IMR-90 (cell line): ENCODE results near the gene MSMP. TPM values are rescaled to one million over a fixed set of nuclear protein-coding genes. Genes with fewer than 3 reads are reported as not detected.

Experiments used
- ATAC-seq: fragments of 200-7000 bp; cut with Tn5 transposase; 2 replicates; pipeline ENCODE4 v1.9.1; 2020; ENCODE audit warnings: low read depth, mild to moderate bottlenecking, moderate library complexity
- BruUV-seq: library from RNA; stranded (reverse); fragments of 400-500 nt; replicated peaks from 2 replicates; lab custom pipeline; 2021; lab: Mats Ljungman, UMichigan
- CTCF ChIA-PET: fragments of 300-600 bp; formaldehyde crosslinking; extraction: SDS; loops from one replicate; lab custom pipeline; 2021; ENCODE audit warnings: antibody characterized with exemption; lab: Yijun Ruan, JAX
- POLR2A ChIA-PET: fragments of 300-600 bp; sonication (Branson Sonifier 250); formaldehyde crosslinking; loops from one replicate; lab custom pipeline; 2022; ENCODE audit warnings: antibody characterized with exemption; ENCODE audit not compliant: unreplicated experiment; lab: Charles Lee
- DNase-seq: peaks from one replicate; pipeline ENCODE4 v3.0.0; 2013
- H2AFZ ChIP-seq: replicated peaks from 2 replicates; pipeline ENCODE3; 2013; ENCODE audit warnings: low read length, mild to moderate bottlenecking; ENCODE audit not compliant: poor library complexity
- H2AK5ac ChIP-seq: 2 replicates; pipeline ENCODE4 v1.6.1; 2013; ENCODE audit warnings: low read depth, low read length, inconsistent platforms
- H2AK9ac ChIP-seq: replicated peaks from 2 replicates; pipeline ENCODE3; 2013; ENCODE audit warnings: mild to moderate bottlenecking, low read depth, low read length, moderate library complexity; ENCODE audit not compliant: poor library complexity
- H2BK120ac ChIP-seq: 2 replicates; pipeline ENCODE4 v1.6.1; 2013; ENCODE audit warnings: low read depth, low read length, inconsistent platforms
- H2BK15ac ChIP-seq: 3 replicates; pipeline ENCODE4 v1.6.1; 2013; ENCODE audit warnings: low read depth, low read length, inconsistent platforms
- H2BK20ac ChIP-seq: 2 replicates; pipeline ENCODE4 v1.6.1; 2013; ENCODE audit warnings: low read depth, mild to moderate bottlenecking, inconsistent platforms, low read length, moderate library complexity
- H2BK5ac ChIP-seq: 2 replicates; pipeline ENCODE4 v1.6.1; 2013; ENCODE audit warnings: mild to moderate bottlenecking, low read depth, low read length, inconsistent platforms; ENCODE audit not compliant: poor library complexity, severe bottlenecking
- H3K14ac ChIP-seq: replicated peaks from 2 replicates; pipeline ENCODE4 v1.6.1; 2013; ENCODE audit warnings: low read depth, low read length, inconsistent platforms
- H3K18ac ChIP-seq: 2 replicates; pipeline ENCODE4 v1.6.1; 2013; ENCODE audit warnings: low read depth, low read length, control low read depth
- H3K23ac ChIP-seq: 2 replicates; pipeline ENCODE4 v1.6.1; 2013; ENCODE audit warnings: low read depth, low read length, inconsistent platforms
- H3K27ac ChIP-seq: 2 replicates; pipeline ENCODE4 v1.5.1; 2013; ENCODE audit warnings: mild to moderate bottlenecking, control low read depth, low read length; ENCODE audit not compliant: insufficient read depth
- H3K27me3 ChIP-seq: 2 replicates; pipeline ENCODE4 v1.6.1; 2013; ENCODE audit warnings: low read length; ENCODE audit not compliant: control insufficient read depth, insufficient read depth
- H3K36me3 ChIP-seq: 2 replicates; pipeline ENCODE4 v1.6.1; 2013; ENCODE audit warnings: low read length, mixed read lengths; ENCODE audit not compliant: control insufficient read depth, insufficient read depth
- H3K4ac ChIP-seq: 2 replicates; pipeline ENCODE4 v1.6.1; 2013; ENCODE audit warnings: low read depth, low read length, inconsistent platforms
- H3K4me1 ChIP-seq: 2 replicates; pipeline ENCODE4 v1.6.1; 2013; ENCODE audit warnings: low read length, mixed read lengths; ENCODE audit not compliant: control insufficient read depth, insufficient read depth
- H3K4me2 ChIP-seq: 2 replicates; pipeline ENCODE4 v1.6.1; 2013; ENCODE audit warnings: low read depth, mild to moderate bottlenecking, control low read depth, low read length, moderate library complexity
- H3K4me3 ChIP-seq: 2 replicates; pipeline ENCODE4 v1.5.1; 2013; ENCODE audit warnings: low read depth, mild to moderate bottlenecking, control low read depth, low read length, moderate library complexity; ENCODE audit not compliant: insufficient read depth
- H3K56ac ChIP-seq: 2 replicates; pipeline ENCODE4 v1.6.1; 2013; ENCODE audit warnings: low read length, inconsistent platforms; ENCODE audit not compliant: insufficient read depth; ENCODE audit errors: extremely low read depth
- H3K79me1 ChIP-seq, 2 experiments: 2 replicates each; pipeline ENCODE4 v1.6.1; 2013; ENCODE audit warnings: low read length in 2 of 2, inconsistent platforms in 1 of 2, low read depth in 1 of 2
- H3K9ac ChIP-seq: 2 replicates; pipeline ENCODE4 v1.6.1; 2013; ENCODE audit warnings: low read depth, low read length, control low read depth
- H3K9me1 ChIP-seq: 2 replicates; pipeline ENCODE4 v1.6.1; 2013; ENCODE audit warnings: low read length, inconsistent platforms; ENCODE audit not compliant: insufficient read depth
- H3K9me3 ChIP-seq: 2 replicates; pipeline ENCODE4 v1.6.1; 2013; ENCODE audit warnings: low read length; ENCODE audit not compliant: control insufficient read depth, insufficient read depth
- H4K20me1 ChIP-seq: 2 replicates; pipeline ENCODE4 v1.6.1; 2013; ENCODE audit warnings: low read length, inconsistent platforms; ENCODE audit not compliant: insufficient read depth
- H4K5ac ChIP-seq: 2 replicates; pipeline ENCODE4 v1.6.1; 2013; ENCODE audit warnings: mild to moderate bottlenecking, low read depth, low read length, control low read depth
- H4K8ac ChIP-seq, 2 experiments: 2 replicates each; pipeline ENCODE4 v1.6.1; 2013; ENCODE audit warnings: low read depth in 2 of 2, low read length in 2 of 2, control low read depth in 1 of 2, inconsistent platforms in 1 of 2
- H4K91ac ChIP-seq: 2 replicates; pipeline ENCODE4 v1.6.1; 2013; ENCODE audit warnings: low read depth, low read length, inconsistent platforms; ENCODE audit not compliant: insufficient read depth
- BHLHE40 ChIP-seq: fragments of 150-350 bp; IDR thresholded peaks from 2 replicates; pipeline ENCODE4 v1.6.1; 2016; ENCODE audit warnings: mild to moderate bottlenecking, low read depth, low read length
- CEBPB ChIP-seq: IDR thresholded peaks from 2 replicates; pipeline ENCODE4 v1.6.1; 2012; ENCODE audit warnings: low read depth, low read length, improper control_type of control experiment
- CHD1 ChIP-seq: IDR thresholded peaks from 2 replicates; pipeline ENCODE4 v1.6.1; 2012; ENCODE audit warnings: low read depth, low read length, improper control_type of control experiment
- FOS ChIP-seq: fragments of 150-350 bp; IDR thresholded peaks from 2 replicates; pipeline ENCODE4 v1.6.1; 2016; ENCODE audit warnings: low read depth, low read length
- MAFK ChIP-seq: IDR thresholded peaks from 2 replicates; pipeline ENCODE4 v1.6.1; 2012; ENCODE audit warnings: low read depth, low read length, improper control_type of control experiment
- MAZ ChIP-seq: IDR thresholded peaks from 2 replicates; pipeline ENCODE4 v1.6.1; 2012; ENCODE audit warnings: low read depth, mild to moderate bottlenecking, low read length, improper control_type of control experiment, moderate library complexity, borderline replicate concordance
- MXI1 ChIP-seq: IDR thresholded peaks from 2 replicates; pipeline ENCODE4 v1.6.1; 2012; ENCODE audit warnings: low read depth, mild to moderate bottlenecking, low read length, moderate library complexity, borderline replicate concordance
- NFE2L2 ChIP-seq: fragments of 150-350 bp; IDR thresholded peaks from 2 replicates; pipeline ENCODE4 v1.6.1; 2016; ENCODE audit warnings: low read depth, mild to moderate bottlenecking, low read length
- POLR2A ChIP-seq: IDR thresholded peaks from 2 replicates; pipeline ENCODE4 v1.6.1; 2012; ENCODE audit warnings: mild to moderate bottlenecking, low read depth, low read length
- RAD21 ChIP-seq: IDR thresholded peaks from 2 replicates; pipeline ENCODE4 v1.6.1; 2012; ENCODE audit warnings: low read length, improper control_type of control experiment
- RCOR1 ChIP-seq: IDR thresholded peaks from 2 replicates; pipeline ENCODE4 v1.6.1; 2012; ENCODE audit warnings: mild to moderate bottlenecking, low read length, improper control_type of control experiment; ENCODE audit not compliant: insufficient replicate concordance
- RFX5 ChIP-seq: IDR thresholded peaks from 2 replicates; pipeline ENCODE4 v1.8.0; 2012; ENCODE audit warnings: low read depth, mild to moderate bottlenecking, low read length, moderate library complexity
- SMC3 ChIP-seq: fragments of 150-350 bp; IDR thresholded peaks from 2 replicates; pipeline ENCODE4 v1.6.1; 2016; ENCODE audit warnings: low read depth, mild to moderate bottlenecking, antibody characterized with exemption, low read length, moderate library complexity
- WGBS, 2 experiments: methylation state at CpG; one replicate each; pipeline versions ENCODE4 v1.1.5 to v1.1.7; 2013; ENCODE audit warnings: missing lambda C conversion rate in 2 of 2; ENCODE audit not compliant: insufficient read length in 1 of 2; ENCODE audit errors: extremely low coverage in 2 of 2; 5-methylcytosine and 5-hydroxymethylcytosine counted together
- dilution Hi-C: fragments of 300-500 bp; cut with HindIII; formaldehyde crosslinking; loops from one replicate; pipeline ENCODE4 v1.14.3; 2018; ENCODE audit warnings: low sequenced_read_pairs; ENCODE audit not compliant: unreplicated experiment
- in situ Hi-C: fragments of 300-500 bp; cut with MboI; formaldehyde crosslinking; loops from 3 replicates; pipeline ENCODE4 v1.14.3; 2019; ENCODE audit warnings: low sequenced_read_pairs, inconsistent platforms, mixed read lengths
- intact Hi-C: fragments of 100-400 bp; cut with micrococcal nuclease; formaldehyde crosslinking; loops from 2 replicates; pipeline ENCODE4 v1.10.0; 2022
- polyA plus RNA-seq, 3 experiments: library from polyadenylated mRNA; depleted of rRNA; stranded (reverse); fragments of >200 nt; gene quantifications; 2 replicates each; pipeline ENCODE4 v1.2.3, GENCODE V29; 2012; ENCODE audit warnings: low replicate concordance in 1 of 3
- total RNA-seq: library from RNA; depleted of rRNA; stranded (reverse); fragments of >200 nt; gene quantifications from 2 replicates; pipeline ENCODE4 v1.2.3, GENCODE V29; 2012
- TF ChIP-seq, protein P1 (sequence below): conservative IDR thresholded peaks from 2 replicates; pipeline ENCODE4 v1.5.1; 2012; ENCODE audit warnings: mild to moderate bottlenecking, low read depth, low read length, improper control_type of control experiment
- TF ChIP-seq, protein P2 (sequence below): fragments of 150-350 bp; IDR thresholded peaks from 2 replicates; pipeline ENCODE4 v1.6.1; 2016; ENCODE audit warnings: low read depth, mild to moderate bottlenecking, low read length, moderate library complexity, borderline replicate concordance
- TF ChIP-seq, protein P3 (sequence below): fragments of 150-350 bp; IDR thresholded peaks from 2 replicates; pipeline ENCODE4 v1.6.1; 2017; ENCODE audit warnings: mild to moderate bottlenecking, antibody characterized with exemption, low read length, low read depth

MSMP gene
- total and polyA plus RNA-seq, 2 of the 4 experiments (the other 2 are of a cell fraction): not detected

DNA sequence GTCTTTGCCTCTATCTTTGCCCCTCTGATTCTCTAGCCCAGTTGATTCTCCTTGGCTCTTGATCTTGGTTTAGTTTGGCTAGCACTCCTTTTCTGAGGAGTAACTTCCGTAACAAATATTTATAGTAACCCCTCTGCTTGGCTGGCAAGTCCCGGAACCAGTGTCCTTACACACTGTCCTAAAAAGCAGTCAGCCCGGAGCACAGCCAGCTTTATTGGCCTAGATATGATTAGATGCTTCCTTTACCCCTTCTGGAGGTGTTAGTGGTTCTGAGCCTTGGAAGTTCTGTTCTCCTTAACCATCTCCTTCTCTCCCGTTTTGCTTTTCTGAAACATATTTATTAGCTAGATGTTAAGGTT lies 17.0 kb upstream of the MSMP start:
- Histone ChIP-seq H2BK120ac (no peak overlapping the region), H3K27me3 (peaks cover 28% of the 10 kb centered on the region), H3K79me1 (no peaks in the 10 kb centered on the region), H2BK20ac (no peak overlapping the region), H3K4ac (no peak overlapping the region), H2BK15ac (no peak overlapping the region), H4K8ac (no peak overlapping the region), H2AFZ (no peak overlapping the region), H3K14ac (no peak overlapping the region), H2AK5ac (no peak overlapping the region), H4K5ac (no peak overlapping the region), H3K9ac (no peak overlapping the region), H3K23ac (no peak overlapping the region), H3K4me3 (no peak overlapping the region), H4K20me1 (no peaks in the 10 kb centered on the region), H3K56ac (no peak overlapping the region), H3K18ac (no peak overlapping the region), H3K9me1 (no peaks in the 10 kb centered on the region), H4K91ac (no peak overlapping the region), H3K9me3 (no peaks in the 10 kb centered on the region), H3K4me2 (no peak overlapping the region), H3K27ac (no peak overlapping the region), H3K36me3 (no peaks in the 10 kb centered on the region), H2BK5ac (no peak overlapping the region), H3K4me1 (peaks cover 1% of the 10 kb centered on the region; the same call in 1 of the 2 replicates), H2AK9ac (no peak overlapping the region)
- BruUV-seq: no TSS peak
- no CpG with 5 or more reads among the region's 4 CpGs for WGBS, 2 experiments
- peak; percentile 32 for ATAC-seq
- in situ Hi-C loops: no loop called here
- TF ChIP-seq CHD1 (no peak), CEBPB (no peak), MAFK (no peak), FOS (no peak), NFE2L2 (no peak), MXI1 (no peak), BHLHE40 (no peak), SMC3 (no peak), RFX5 (no peak), RAD21 (no peak), RCOR1 (no peak), POLR2A (no peak), MAZ (no peak)
- TF ChIP-seq, protein P1, sequence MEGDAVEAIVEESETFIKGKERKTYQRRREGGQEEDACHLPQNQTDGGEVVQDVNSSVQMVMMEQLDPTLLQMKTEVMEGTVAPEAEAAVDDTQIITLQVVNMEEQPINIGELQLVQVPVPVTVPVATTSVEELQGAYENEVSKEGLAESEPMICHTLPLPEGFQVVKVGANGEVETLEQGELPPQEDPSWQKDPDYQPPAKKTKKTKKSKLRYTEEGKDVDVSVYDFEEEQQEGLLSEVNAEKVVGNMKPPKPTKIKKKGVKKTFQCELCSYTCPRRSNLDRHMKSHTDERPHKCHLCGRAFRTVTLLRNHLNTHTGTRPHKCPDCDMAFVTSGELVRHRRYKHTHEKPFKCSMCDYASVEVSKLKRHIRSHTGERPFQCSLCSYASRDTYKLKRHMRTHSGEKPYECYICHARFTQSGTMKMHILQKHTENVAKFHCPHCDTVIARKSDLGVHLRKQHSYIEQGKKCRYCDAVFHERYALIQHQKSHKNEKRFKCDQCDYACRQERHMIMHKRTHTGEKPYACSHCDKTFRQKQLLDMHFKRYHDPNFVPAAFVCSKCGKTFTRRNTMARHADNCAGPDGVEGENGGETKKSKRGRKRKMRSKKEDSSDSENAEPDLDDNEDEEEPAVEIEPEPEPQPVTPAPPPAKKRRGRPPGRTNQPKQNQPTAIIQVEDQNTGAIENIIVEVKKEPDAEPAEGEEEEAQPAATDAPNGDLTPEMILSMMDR: no peak
- TF ChIP-seq, protein P2, sequence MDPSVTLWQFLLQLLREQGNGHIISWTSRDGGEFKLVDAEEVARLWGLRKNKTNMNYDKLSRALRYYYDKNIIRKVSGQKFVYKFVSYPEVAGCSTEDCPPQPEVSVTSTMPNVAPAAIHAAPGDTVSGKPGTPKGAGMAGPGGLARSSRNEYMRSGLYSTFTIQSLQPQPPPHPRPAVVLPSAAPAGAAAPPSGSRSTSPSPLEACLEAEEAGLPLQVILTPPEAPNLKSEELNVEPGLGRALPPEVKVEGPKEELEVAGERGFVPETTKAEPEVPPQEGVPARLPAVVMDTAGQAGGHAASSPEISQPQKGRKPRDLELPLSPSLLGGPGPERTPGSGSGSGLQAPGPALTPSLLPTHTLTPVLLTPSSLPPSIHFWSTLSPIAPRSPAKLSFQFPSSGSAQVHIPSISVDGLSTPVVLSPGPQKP: no peak
- TF ChIP-seq, protein P3, sequence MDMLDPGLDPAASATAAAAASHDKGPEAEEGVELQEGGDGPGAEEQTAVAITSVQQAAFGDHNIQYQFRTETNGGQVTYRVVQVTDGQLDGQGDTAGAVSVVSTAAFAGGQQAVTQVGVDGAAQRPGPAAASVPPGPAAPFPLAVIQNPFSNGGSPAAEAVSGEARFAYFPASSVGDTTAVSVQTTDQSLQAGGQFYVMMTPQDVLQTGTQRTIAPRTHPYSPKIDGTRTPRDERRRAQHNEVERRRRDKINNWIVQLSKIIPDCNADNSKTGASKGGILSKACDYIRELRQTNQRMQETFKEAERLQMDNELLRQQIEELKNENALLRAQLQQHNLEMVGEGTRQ: no peak
- dilution Hi-C loops: no loop called here
- no peak for DNase-seq
- POLR2A ChIA-PET: interaction anchor here (0.5 kb wide), 1 partner anchor 82 kb away, joined by 6 read pairs; the partner anchor contains the start of gene TPM2
- intact Hi-C loops: no loop called here
- CTCF ChIA-PET: interaction anchor here (1.0 kb wide), 1 partner anchor 19 kb away, joined by 3 read pairs; no protein-coding TSS in a partner anchor
